GM23338 (cell line): ENCODE results near the gene PPP1R7. TPM values are rescaled to one million over a fixed set of nuclear protein-coding genes. Genes with fewer than 3 reads are reported as not detected.

Experiments
- CREB1 ChIP-seq: fragments of 250-450 bp; sonication (Bioruptor Pico); IDR thresholded peaks from 2 replicates; pipeline ENCODE4 v1.5.0; 2020; ENCODE audit warnings: low read depth, mild to moderate bottlenecking, moderate library complexity
- EZH2phosphoT487 ChIP-seq: fragments of 200-600 bp; sonication (generic); IDR thresholded peaks from one replicate; pipeline ENCODE4 v1.8.1; 2018; ENCODE audit warnings: antibody characterized with exemption; ENCODE audit not compliant: unreplicated experiment
- JUNB ChIP-seq: IDR thresholded peaks from one replicate; pipeline ENCODE4 v1.6.1; 2016; ENCODE audit warnings: antibody characterized with exemption; ENCODE audit not compliant: unreplicated experiment
- POLR2AphosphoS5 ChIP-seq: IDR thresholded peaks from 2 replicates; pipeline ENCODE4 v1.6.1; 2016; ENCODE audit warnings: antibody characterized with exemption, low read depth
- STAT1 ChIP-seq: IDR thresholded peaks from one replicate; pipeline ENCODE4 v1.6.1; 2016; ENCODE audit warnings: antibody characterized with exemption; ENCODE audit not compliant: unreplicated experiment
- ZNF462 ChIP-seq: fragments of 250-450 bp; sonication (Bioruptor Pico); IDR thresholded peaks from 2 replicates; pipeline ENCODE4 v1.5.0; 2020; ENCODE audit warnings: mild to moderate bottlenecking, moderate library complexity
- polyA plus RNA-seq: library from polyadenylated mRNA; unstranded; fragments of >200 nt; fragmentation: Nextera tagmentation; extraction: Ambion mirVana; gene quantifications from 2 replicates; pipeline ENCODE4 v1.2.1, GENCODE V29; 2016
- total RNA-seq: library from RNA; depleted of rRNA; stranded (reverse); fragments of >200 nt; shearing (Covaris generic); gene quantifications from 2 replicates; pipeline ENCODE4 v1.2.3, GENCODE V29; 2014
- TF ChIP-seq, protein P1 (sequence below): IDR thresholded peaks from one replicate; pipeline ENCODE4 v1.6.1; 2018; ENCODE audit warnings: antibody characterized with exemption; ENCODE audit not compliant: unreplicated experiment
- TF ChIP-seq, protein P2 (sequence below): IDR thresholded peaks from 2 replicates; pipeline ENCODE4 v1.6.1; 2016; ENCODE audit warnings: antibody characterized with exemption

PPP1R7 gene
- total and polyA plus RNA-seq, 2 experiments from 2014 or later, result 48.2 to 94.3 TPM

- no peak for TF ChIP-seq ZNF462
- TF ChIP-seq, protein P1, sequence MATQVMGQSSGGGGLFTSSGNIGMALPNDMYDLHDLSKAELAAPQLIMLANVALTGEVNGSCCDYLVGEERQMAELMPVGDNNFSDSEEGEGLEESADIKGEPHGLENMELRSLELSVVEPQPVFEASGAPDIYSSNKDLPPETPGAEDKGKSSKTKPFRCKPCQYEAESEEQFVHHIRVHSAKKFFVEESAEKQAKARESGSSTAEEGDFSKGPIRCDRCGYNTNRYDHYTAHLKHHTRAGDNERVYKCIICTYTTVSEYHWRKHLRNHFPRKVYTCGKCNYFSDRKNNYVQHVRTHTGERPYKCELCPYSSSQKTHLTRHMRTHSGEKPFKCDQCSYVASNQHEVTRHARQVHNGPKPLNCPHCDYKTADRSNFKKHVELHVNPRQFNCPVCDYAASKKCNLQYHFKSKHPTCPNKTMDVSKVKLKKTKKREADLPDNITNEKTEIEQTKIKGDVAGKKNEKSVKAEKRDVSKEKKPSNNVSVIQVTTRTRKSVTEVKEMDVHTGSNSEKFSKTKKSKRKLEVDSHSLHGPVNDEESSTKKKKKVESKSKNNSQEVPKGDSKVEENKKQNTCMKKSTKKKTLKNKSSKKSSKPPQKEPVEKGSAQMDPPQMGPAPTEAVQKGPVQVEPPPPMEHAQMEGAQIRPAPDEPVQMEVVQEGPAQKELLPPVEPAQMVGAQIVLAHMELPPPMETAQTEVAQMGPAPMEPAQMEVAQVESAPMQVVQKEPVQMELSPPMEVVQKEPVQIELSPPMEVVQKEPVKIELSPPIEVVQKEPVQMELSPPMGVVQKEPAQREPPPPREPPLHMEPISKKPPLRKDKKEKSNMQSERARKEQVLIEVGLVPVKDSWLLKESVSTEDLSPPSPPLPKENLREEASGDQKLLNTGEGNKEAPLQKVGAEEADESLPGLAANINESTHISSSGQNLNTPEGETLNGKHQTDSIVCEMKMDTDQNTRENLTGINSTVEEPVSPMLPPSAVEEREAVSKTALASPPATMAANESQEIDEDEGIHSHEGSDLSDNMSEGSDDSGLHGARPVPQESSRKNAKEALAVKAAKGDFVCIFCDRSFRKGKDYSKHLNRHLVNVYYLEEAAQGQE, result no peak
- TF ChIP-seq CREB1 (CRISPR knock-in tag), result no peak
- no peak for TF ChIP-seq EZH2phosphoT487
- TF ChIP-seq POLR2AphosphoS5, result no peak
- TF ChIP-seq, protein P2, sequence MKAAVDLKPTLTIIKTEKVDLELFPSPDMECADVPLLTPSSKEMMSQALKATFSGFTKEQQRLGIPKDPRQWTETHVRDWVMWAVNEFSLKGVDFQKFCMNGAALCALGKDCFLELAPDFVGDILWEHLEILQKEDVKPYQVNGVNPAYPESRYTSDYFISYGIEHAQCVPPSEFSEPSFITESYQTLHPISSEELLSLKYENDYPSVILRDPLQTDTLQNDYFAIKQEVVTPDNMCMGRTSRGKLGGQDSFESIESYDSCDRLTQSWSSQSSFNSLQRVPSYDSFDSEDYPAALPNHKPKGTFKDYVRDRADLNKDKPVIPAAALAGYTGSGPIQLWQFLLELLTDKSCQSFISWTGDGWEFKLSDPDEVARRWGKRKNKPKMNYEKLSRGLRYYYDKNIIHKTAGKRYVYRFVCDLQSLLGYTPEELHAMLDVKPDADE, result no peak
- no peak for TF ChIP-seq JUNB
- no peak for TF ChIP-seq STAT1
Observed at GRCh38 chr2:241149675-241149924, 667 bp upstream of the PPP1R7 start (continued).
